ENCODE results near the gene TRAF3.

TRAF3 gene

GRCh38 chr14:102949801-102950451 is 172.7 kb downstream of the TRAF3 start:
- TF ChIP-seq CTCF (IDR thresholded peaks at IDR 0.05; ENCODE audit: low read depth, low read length) = no peak
- DNase-seq (ENCODE audit: extremely low read depth, low read depth) = no peak

- no peak for DNase-seq (ENCODE audit: extremely low read depth, low read depth)
- TF ChIP-seq CTCF (IDR thresholded peaks at IDR 0.05; ENCODE audit: low read depth, low read length) = no peak
These were observed 173.8 kb downstream of the TRAF3 start for GRCh38 chr14:102951034-102951433.

GRCh38 chr14:102951799-102952198 is 174.6 kb downstream of the TRAF3 start:
- no peak for TF ChIP-seq CTCF (IDR thresholded peaks at IDR 0.05; ENCODE audit: low read depth, low read length)
- no peak for DNase-seq (ENCODE audit: extremely low read depth, low read depth)

- no peak for DNase-seq (ENCODE audit: extremely low read depth, low read depth)
- TF ChIP-seq CTCF (IDR thresholded peaks at IDR 0.05; ENCODE audit: low read depth, low read length) = no peak
These were observed 175.0 kb downstream of the TRAF3 start for GRCh38 chr14:102952276-102952675.

GRCh38 chr14:102953100-102953499 is 175.9 kb downstream of the TRAF3 start:
- DNase-seq (ENCODE audit: extremely low read depth, low read depth) = no peak
- no peak for TF ChIP-seq CTCF (IDR thresholded peaks at IDR 0.05; ENCODE audit: low read depth, low read length)

GRCh38 chr14:102954081-102954789 is 177.0 kb downstream of the TRAF3 start:
- no peak for DNase-seq (ENCODE audit: extremely low read depth, low read depth)
- TF ChIP-seq CTCF (IDR thresholded peaks at IDR 0.05; ENCODE audit: low read depth, low read length) = no peak

- no peak for DNase-seq (ENCODE audit: extremely low read depth, low read depth)
- no peak for TF ChIP-seq CTCF (IDR thresholded peaks at IDR 0.05; ENCODE audit: low read depth, low read length)
These were observed 178.6 kb downstream of the TRAF3 start for GRCh38 chr14:102955636-102956408.
